ENCODE data around the gene INAFM2. TPM values are rescaled to one million over a fixed set of nuclear protein-coding genes. Genes with fewer than 3 reads are reported as not detected.
A peak's percentile ranks its signal among the peaks of the same experiment; 100 is the strongest.

The INAFM2 gene
- total and polyA plus RNA-seq, 10 of the 15 experiments (the other 5 are each of a cell fraction or from before 2014, with no cell fraction given): 0.75 to 8.1 (median 3.9) TPM

DNA sequence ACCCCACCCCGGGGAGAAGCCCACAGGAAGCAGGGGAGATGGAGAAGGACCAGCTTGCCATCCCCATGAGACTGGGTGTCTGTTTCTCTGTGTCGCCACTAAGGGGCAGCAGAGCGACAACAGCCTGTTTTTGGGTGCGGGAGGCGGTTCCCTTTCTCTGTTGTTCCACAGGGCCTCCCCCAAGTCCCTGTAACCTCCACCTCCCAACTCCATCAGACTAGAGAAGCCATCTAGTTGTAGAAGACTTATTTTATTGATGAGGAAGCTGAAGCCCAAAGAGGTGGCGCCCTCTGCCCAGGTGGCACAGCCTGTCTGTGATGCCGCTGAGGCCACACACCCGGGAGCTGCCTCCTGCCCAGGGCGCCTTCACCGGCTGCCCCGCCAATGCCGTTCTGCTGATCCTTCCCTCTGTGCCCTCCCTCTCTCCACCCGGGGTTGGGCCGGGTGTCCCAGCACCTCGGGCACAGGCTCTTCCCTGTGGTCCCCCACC, 21.2 kb downstream of the INAFM2 start:
- Histone ChIP-seq H3K4me2 (ENCODE audit: control insufficient read depth, insufficient read depth) (no peak overlapping the region), H3K9me3 (replicated peaks; ENCODE audit: control insufficient read depth, insufficient read depth, low read length) (no peaks in the 10 kb centered on the region), H3K79me2 (ENCODE audit: control insufficient read depth, insufficient read depth, low read length) (no peaks in the 10 kb centered on the region), H4K20me1 (ENCODE audit: control insufficient read depth, insufficient read depth) (no peaks in the 10 kb centered on the region), H3K4me3 (no peak overlapping the region), H3K36me3 (ENCODE audit: control insufficient read depth in 2 of 2, insufficient read depth in 2 of 2, low read length in 1 of 2) (no peaks in the 10 kb centered on the region), H3K27me3 (replicated peaks in 1 of 2; ENCODE audit: control insufficient read depth in 2 of 2, insufficient read depth in 2 of 2, low read length in 1 of 2) (no peaks in the 10 kb centered on the region; a peak in 1 of 4 replicates), H3K4me1 (ENCODE audit: control insufficient read depth, insufficient read depth, low read length) (no peaks in the 10 kb centered on the region), H3K9ac (ENCODE audit: control insufficient read depth, insufficient read depth, low read length) (no peak overlapping the region), H3K27ac (ENCODE audit: control insufficient read depth, insufficient read depth) (no peak overlapping the region), H2AFZ (ENCODE audit: control insufficient read depth, low read depth, low read length) (no peak overlapping the region)
- in situ Hi-C loops (cut with MboI) (loop anchor here (5.0 kb wide), 1 partner anchor 78 kb away; no protein-coding TSS in a partner anchor), intact Hi-C loops (cut with micrococcal nuclease; ENCODE audit: unreplicated experiment) (loop anchor here (1.0 to 10.0 kb wide), 2 partner anchors 78 to 160 kb away; no protein-coding TSS in a partner anchor)
- ATAC-seq: peak; percentile 91
- peak; percentile 89 for TF ChIP-seq SMC3 (IDR thresholded peaks at IDR 0.05; ENCODE audit: borderline replicate concordance, low read length)
- TF ChIP-seq RAD21 (IDR thresholded peaks at IDR 0.05; ENCODE audit: insufficient read depth, low read depth, low read length): peak; percentile 79
- TF ChIP-seq BACH1 (IDR thresholded peaks at IDR 0.05; ENCODE audit: borderline replicate concordance): no peak
- TF ChIP-seq FOXK2 (IDR thresholded peaks at IDR 0.05): no peak
- TF ChIP-seq RCOR1 (conservative IDR thresholded peaks at IDR 0.05; ENCODE audit: low read depth, low read length): no peak
- TF ChIP-seq, protein P1, sequence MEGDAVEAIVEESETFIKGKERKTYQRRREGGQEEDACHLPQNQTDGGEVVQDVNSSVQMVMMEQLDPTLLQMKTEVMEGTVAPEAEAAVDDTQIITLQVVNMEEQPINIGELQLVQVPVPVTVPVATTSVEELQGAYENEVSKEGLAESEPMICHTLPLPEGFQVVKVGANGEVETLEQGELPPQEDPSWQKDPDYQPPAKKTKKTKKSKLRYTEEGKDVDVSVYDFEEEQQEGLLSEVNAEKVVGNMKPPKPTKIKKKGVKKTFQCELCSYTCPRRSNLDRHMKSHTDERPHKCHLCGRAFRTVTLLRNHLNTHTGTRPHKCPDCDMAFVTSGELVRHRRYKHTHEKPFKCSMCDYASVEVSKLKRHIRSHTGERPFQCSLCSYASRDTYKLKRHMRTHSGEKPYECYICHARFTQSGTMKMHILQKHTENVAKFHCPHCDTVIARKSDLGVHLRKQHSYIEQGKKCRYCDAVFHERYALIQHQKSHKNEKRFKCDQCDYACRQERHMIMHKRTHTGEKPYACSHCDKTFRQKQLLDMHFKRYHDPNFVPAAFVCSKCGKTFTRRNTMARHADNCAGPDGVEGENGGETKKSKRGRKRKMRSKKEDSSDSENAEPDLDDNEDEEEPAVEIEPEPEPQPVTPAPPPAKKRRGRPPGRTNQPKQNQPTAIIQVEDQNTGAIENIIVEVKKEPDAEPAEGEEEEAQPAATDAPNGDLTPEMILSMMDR (IDR thresholded peaks at IDR 0.05 in 2 of 3, conservative IDR thresholded peaks at IDR 0.05 in 1 of 3; ENCODE audit: control insufficient read depth in 2 of 3, extremely low read depth in 1 of 3, insufficient read depth in 1 of 3, low read depth in 3 of 3, low read length in 3 of 3): peak; percentile 77 to 84 (median 83)
- no peak for TF ChIP-seq ZNF622 (IDR thresholded peaks at IDR 0.05)
- 0 out of 2 replicates have a peak, but pooled peaks have one; percentile 39 for TF ChIP-seq SMARCA5 (IDR thresholded peaks at IDR 0.05)
- TF ChIP-seq BCL11A (IDR thresholded peaks at IDR 0.05; ENCODE audit: low read depth, low read length): no peak
- TF ChIP-seq, protein P2, sequence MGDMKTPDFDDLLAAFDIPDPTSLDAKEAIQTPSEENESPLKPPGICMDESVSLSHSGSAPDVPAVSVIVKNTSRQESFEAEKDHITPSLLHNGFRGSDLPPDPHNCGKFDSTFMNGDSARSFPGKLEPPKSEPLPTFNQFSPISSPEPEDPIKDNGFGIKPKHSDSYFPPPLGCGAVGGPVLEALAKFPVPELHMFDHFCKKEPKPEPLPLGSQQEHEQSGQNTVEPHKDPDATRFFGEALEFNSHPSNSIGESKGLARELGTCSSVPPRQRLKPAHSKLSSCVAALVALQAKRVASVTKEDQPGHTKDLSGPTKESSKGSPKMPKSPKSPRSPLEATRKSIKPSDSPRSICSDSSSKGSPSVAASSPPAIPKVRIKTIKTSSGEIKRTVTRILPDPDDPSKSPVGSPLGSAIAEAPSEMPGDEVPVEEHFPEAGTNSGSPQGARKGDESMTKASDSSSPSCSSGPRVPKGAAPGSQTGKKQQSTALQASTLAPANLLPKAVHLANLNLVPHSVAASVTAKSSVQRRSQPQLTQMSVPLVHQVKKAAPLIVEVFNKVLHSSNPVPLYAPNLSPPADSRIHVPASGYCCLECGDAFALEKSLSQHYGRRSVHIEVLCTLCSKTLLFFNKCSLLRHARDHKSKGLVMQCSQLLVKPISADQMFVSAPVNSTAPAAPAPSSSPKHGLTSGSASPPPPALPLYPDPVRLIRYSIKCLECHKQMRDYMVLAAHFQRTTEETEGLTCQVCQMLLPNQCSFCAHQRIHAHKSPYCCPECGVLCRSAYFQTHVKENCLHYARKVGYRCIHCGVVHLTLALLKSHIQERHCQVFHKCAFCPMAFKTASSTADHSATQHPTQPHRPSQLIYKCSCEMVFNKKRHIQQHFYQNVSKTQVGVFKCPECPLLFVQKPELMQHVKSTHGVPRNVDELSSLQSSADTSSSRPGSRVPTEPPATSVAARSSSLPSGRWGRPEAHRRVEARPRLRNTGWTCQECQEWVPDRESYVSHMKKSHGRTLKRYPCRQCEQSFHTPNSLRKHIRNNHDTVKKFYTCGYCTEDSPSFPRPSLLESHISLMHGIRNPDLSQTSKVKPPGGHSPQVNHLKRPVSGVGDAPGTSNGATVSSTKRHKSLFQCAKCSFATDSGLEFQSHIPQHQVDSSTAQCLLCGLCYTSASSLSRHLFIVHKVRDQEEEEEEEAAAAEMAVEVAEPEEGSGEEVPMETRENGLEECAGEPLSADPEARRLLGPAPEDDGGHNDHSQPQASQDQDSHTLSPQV (IDR thresholded peaks at IDR 0.05): no peak
- TF ChIP-seq LARP7 (IDR thresholded peaks at IDR 0.05): 0 out of 2 replicates have a peak, but pooled peaks have one; percentile 14
- peak; percentile 18; the same call in 1 of the 2 replicates for TF ChIP-seq YY1 (IDR thresholded peaks at IDR 0.05; ENCODE audit: low read depth, low read length)
- RAD21 ChIA-PET (ENCODE audit: unreplicated experiment): interaction anchor here (0.8 to 3.4 kb wide), 7 partner anchors 19 to 127 kb away, joined by 3 to 17 read pairs (median 3); no protein-coding TSS in a partner anchor
- SMC1A ChIA-PET (ENCODE audit: uncharacterized antibody, unreplicated experiment): interaction anchor here (0.9 to 1.5 kb wide), 7 partner anchors 24 to 77 kb away, joined by 3 to 7 read pairs (median 3); partner anchors contain the start of gene IVD
- 33% methylated on average over 12 of the region's 15 CpGs for WGBS (ENCODE audit: insufficient coverage, insufficient replicate concordance, low lambda C conversion rate, missing lambda C conversion rate)
- DNase-seq (ENCODE audit: low read depth, low spot score): no peak
- POLR2A ChIA-PET: interaction anchor here (0.8 kb wide), 1 partner anchor 27 kb away, joined by 3 read pairs; no protein-coding TSS in a partner anchor
- peak; percentile 94 for FAIRE-seq
- CTCF ChIA-PET: interaction anchor here (0.6 to 13.7 kb wide), 29 partner anchors 8 to 162 kb away, joined by 3 to 336 read pairs (median 4); partner anchors contain the start of genes INAFM2, IVD and PLCB2
- no TSS peak for BruUV-seq (replicated peaks)
